Panc1 (cell line): ENCODE measurements around the gene TMEM184A. TPM values are rescaled to one million over a fixed set of nuclear protein-coding genes. Genes with fewer than 3 reads are reported as not detected.

Experiments used
- ATAC-seq: fragments of 200-7000 bp; cut with Tn5 transposase; 2 replicates; pipeline ENCODE4 v1.9.1; 2020; ENCODE audit warnings: mild to moderate bottlenecking, moderate library complexity
- BruUV-seq: library from RNA; stranded (reverse); fragments of 400-500 nt; replicated peaks from 2 replicates; lab custom pipeline; 2021; lab: Mats Ljungman, UMichigan
- CTCF ChIA-PET: fragments of 300-600 bp; sonication (Branson Sonifier 250); formaldehyde crosslinking; loops from one replicate; lab custom pipeline; 2022; ENCODE audit warnings: antibody characterized with exemption; lab: Charles Lee
- POLR2A ChIA-PET: fragments of 300-600 bp; sonication (Branson Sonifier 250); formaldehyde crosslinking; loops from one replicate; lab custom pipeline; 2022; ENCODE audit warnings: antibody characterized with exemption; lab: Charles Lee
- DNase-seq: peaks from one replicate; pipeline ENCODE4 v3.0.0-alpha.2; 2010; ENCODE audit warnings: low read depth, low spot score
- H3K27ac ChIP-seq: 2 replicates; pipeline ENCODE4 v1.5.1; 2011; ENCODE audit warnings: mild to moderate bottlenecking, low read length, inconsistent platforms
- H3K27me3 ChIP-seq: fragments of 200-500 bp; sonication (Bioruptor generic); 2 replicates; pipeline ENCODE4 v1.6.0; 2014; ENCODE audit warnings: low read length, inconsistent platforms; ENCODE audit not compliant: control insufficient read depth, insufficient read depth
- H3K36me3 ChIP-seq: fragments of 200-500 bp; sonication (Bioruptor generic); 2 replicates; pipeline ENCODE4 v1.5.1; 2014; ENCODE audit warnings: inconsistent platforms, mild to moderate bottlenecking, low read length, moderate library complexity; ENCODE audit not compliant: control insufficient read depth, insufficient read depth
- H3K4me1 ChIP-seq: 2 replicates; pipeline ENCODE4 v1.5.1; 2011; ENCODE audit warnings: inconsistent platforms, mild to moderate bottlenecking, low read length, moderate library complexity; ENCODE audit not compliant: control insufficient read depth, insufficient read depth
- H3K4me3 ChIP-seq, 2 experiments: 2 replicates each; pipeline ENCODE4 v1.5.1; 2011 to 2012; ENCODE audit warnings: low read depth in 2 of 2, low read length in 2 of 2, mild to moderate bottlenecking in 2 of 2, inconsistent platforms in 1 of 2, moderate library complexity in 1 of 2
- H3K9me3 ChIP-seq: fragments of 200-500 bp; sonication (Bioruptor generic); 2 replicates; pipeline ENCODE4 v1.5.1; 2014; ENCODE audit warnings: low read depth, mild to moderate bottlenecking, inconsistent platforms, low read length, moderate library complexity; ENCODE audit not compliant: control insufficient read depth, insufficient read depth
- CTCF ChIP-seq: fragments of 450-650 bp; IDR thresholded peaks from 2 replicates; pipeline ENCODE4 v1.5.1; 2017; ENCODE audit warnings: mild to moderate bottlenecking
- POLR2AphosphoS5 ChIP-seq: IDR thresholded peaks from 2 replicates; pipeline ENCODE4 v1.6.1; 2012; ENCODE audit warnings: mild to moderate bottlenecking, low read depth, low read length, moderate library complexity
- SIN3A ChIP-seq: IDR thresholded peaks from 2 replicates; pipeline ENCODE4 v1.6.1; 2012; ENCODE audit warnings: low read depth, mild to moderate bottlenecking, low read length, moderate library complexity, borderline replicate concordance; ENCODE audit not compliant: insufficient read depth
- TCF7L2 ChIP-seq: IDR thresholded peaks from 2 replicates; pipeline ENCODE4 v1.6.1; 2011; ENCODE audit warnings: mild to moderate bottlenecking, low read depth, low read length, inconsistent platforms
- in situ Hi-C: cut with HindIII; loops from 2 replicates; pipeline ENCODE4 v1.10.0; 2016; ENCODE audit warnings: low sequenced_read_pairs, low pct_unique_long_range_greater_than_20kb
- intact Hi-C: fragments of 100-400 bp; cut with micrococcal nuclease; formaldehyde crosslinking; loops from one replicate; pipeline ENCODE4 v1.10.0; 2022; ENCODE audit not compliant: unreplicated experiment
- total RNA-seq: library from RNA; stranded (reverse); gene quantifications from one replicate; pipeline ENCODE4 v1.2.1, GENCODE V29; 2021; ENCODE audit not compliant: unreplicated experiment
- TF ChIP-seq, protein P1 (sequence below), 2 experiments: IDR thresholded peaks; 2 replicates each; pipeline ENCODE4 v1.6.1; 2011 to 2012; ENCODE audit warnings: low read depth in 2 of 2, control low read depth in 1 of 2, low read length in 1 of 2, mild to moderate bottlenecking in 1 of 2, moderate library complexity in 1 of 2; ENCODE audit not compliant: insufficient read depth in 1 of 2

The TMEM184A gene
- total RNA-seq, 1 experiment from 2014 or later = 9.2 TPM

DNA sequence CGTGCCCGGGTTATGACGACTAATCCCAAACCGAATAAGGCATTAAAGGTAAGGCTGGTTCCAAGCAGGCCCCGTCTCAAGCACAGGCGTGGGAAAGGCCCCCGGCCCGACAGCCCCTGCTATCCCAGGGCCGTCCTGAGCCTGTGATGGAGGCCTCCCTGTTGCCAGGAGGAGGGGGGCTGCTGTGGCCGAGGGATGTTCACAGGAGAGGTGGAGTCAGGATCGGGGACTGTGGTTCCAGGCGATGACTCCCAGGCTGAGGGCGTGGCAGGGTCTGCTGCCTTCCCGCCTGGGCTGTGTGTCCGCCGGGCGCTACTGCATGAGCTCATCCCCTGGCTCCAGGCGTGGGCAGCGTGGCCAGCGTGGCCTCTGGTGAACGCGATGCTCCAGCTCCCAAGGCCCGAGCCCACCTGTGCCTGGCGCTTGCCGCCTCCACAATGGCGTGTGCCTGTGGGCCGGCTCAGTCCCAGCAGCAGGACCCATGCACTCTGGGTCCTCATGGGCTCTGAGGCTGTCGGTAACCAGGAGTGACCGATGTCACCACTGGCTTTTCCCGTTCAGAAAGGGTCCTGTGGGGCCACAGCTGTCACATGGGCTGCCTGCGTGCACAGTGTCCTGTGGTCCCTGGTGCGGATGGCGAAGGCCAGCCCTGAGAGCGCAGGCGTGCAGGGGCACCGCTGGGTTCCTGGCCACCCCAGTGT is 16.7 kb downstream of the TMEM184A start:
- ChIA-PET CTCF (no interaction called here), POLR2A (no interaction called here)
- ATAC-seq (no peak), DNase-seq (no peak)
- H3K27ac ChIP-seq = peak overlapping the region; percentile 88
- peaks cover 3% of the 10 kb centered on the region; the same call in 1 of the 2 replicates for H3K36me3 ChIP-seq
- H3K9me3 ChIP-seq = no peaks in the 10 kb centered on the region
- no peaks in the 10 kb centered on the region for H3K27me3 ChIP-seq
- peak overlapping the region in 1 of 2 experiments; percentile 70; a peak in 1 of 4 replicates for H3K4me3 ChIP-seq
- intact Hi-C loops (no loop called here), in situ Hi-C loops (no loop called here)
- H3K4me1 ChIP-seq = peaks cover 78% of the 10 kb centered on the region
- BruUV-seq = no TSS peak
- TF ChIP-seq TCF7L2 = no peak
- no peak for TF ChIP-seq POLR2AphosphoS5
- no peak for TF ChIP-seq CTCF
- TF ChIP-seq, protein P1, sequence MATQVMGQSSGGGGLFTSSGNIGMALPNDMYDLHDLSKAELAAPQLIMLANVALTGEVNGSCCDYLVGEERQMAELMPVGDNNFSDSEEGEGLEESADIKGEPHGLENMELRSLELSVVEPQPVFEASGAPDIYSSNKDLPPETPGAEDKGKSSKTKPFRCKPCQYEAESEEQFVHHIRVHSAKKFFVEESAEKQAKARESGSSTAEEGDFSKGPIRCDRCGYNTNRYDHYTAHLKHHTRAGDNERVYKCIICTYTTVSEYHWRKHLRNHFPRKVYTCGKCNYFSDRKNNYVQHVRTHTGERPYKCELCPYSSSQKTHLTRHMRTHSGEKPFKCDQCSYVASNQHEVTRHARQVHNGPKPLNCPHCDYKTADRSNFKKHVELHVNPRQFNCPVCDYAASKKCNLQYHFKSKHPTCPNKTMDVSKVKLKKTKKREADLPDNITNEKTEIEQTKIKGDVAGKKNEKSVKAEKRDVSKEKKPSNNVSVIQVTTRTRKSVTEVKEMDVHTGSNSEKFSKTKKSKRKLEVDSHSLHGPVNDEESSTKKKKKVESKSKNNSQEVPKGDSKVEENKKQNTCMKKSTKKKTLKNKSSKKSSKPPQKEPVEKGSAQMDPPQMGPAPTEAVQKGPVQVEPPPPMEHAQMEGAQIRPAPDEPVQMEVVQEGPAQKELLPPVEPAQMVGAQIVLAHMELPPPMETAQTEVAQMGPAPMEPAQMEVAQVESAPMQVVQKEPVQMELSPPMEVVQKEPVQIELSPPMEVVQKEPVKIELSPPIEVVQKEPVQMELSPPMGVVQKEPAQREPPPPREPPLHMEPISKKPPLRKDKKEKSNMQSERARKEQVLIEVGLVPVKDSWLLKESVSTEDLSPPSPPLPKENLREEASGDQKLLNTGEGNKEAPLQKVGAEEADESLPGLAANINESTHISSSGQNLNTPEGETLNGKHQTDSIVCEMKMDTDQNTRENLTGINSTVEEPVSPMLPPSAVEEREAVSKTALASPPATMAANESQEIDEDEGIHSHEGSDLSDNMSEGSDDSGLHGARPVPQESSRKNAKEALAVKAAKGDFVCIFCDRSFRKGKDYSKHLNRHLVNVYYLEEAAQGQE (IDR thresholded peaks at IDR 0.05; ENCODE audit: insufficient read depth in 1 of 2, low read depth in 2 of 2, low read length in 1 of 2) = no peak
- TF ChIP-seq SIN3A = no peak

- no peak for ATAC-seq
- POLR2A ChIA-PET = no interaction called here
Measured at GRCh38 chr7:1538544-1539180, 17.3 kb downstream of the TMEM184A start.

More at GRCh38 chr7:1538544-1539180, 17.3 kb downstream of the TMEM184A start:
- Histone ChIP-seq H3K27me3 (no peaks in the 10 kb centered on the region), H3K4me3 (peak overlapping the region; percentile 52 to 70), H3K27ac (peak overlapping the region; percentile 88), H3K9me3 (no peaks in the 10 kb centered on the region), H3K4me1 (peaks cover 76% of the 10 kb centered on the region), H3K36me3 (peaks cover 3% of the 10 kb centered on the region; the same call in 1 of the 2 replicates)
- no peak for DNase-seq
- BruUV-seq = no TSS peak
- CTCF ChIA-PET = no interaction called here
- in situ Hi-C loops = no loop called here
- TF ChIP-seq, protein P1 (IDR thresholded peaks at IDR 0.05; ENCODE audit: insufficient read depth in 1 of 2, low read depth in 2 of 2, low read length in 1 of 2) = peak in 1 of 2 experiments; percentile 76; a peak in 1 of 4 replicates
- TF ChIP-seq POLR2AphosphoS5 = 0 out of 2 replicates have a peak, but pooled peaks have one; percentile 8
- TF ChIP-seq SIN3A = no peak
- intact Hi-C loops = no loop called here
